Esophagus mucosa (tissue), 1 donor: ENCODE results near the gene C6orf163. TPM values are rescaled to one million over a fixed set of nuclear protein-coding genes. Genes with fewer than 3 reads are reported as not detected.
"Not testable (repeated sequence)": the region's sequence is repeated elsewhere in the genome, so short reads cannot be mapped to it uniquely, and the experiment has no call there.

Experiments
- ATAC-seq: fragments of 200-7000 bp; cut with Tn5 transposase; one replicate; pipeline ENCODE4 v1.9.1; 2020
- total RNA-seq: library from RNA; stranded (reverse); gene quantifications from one replicate; pipeline ENCODE4 v1.2.4, GENCODE V29; 2023
- donor health status: DM: yes; HTN: yes; CAD: no.

C6orf163 gene
- 1.1 TPM for total RNA-seq

GRCh38 chr6:87344731-87345130 lies at the start of gene C6orf163:
Gene C6orf163, plus strand, starts transcription at chr6:87344813. Its CDS starts 287 bp downstream, at chr6:87345100.
- ATAC-seq = no peak

GRCh38 chr6:87297119-87297518 lies 47.5 kb upstream of the C6orf163 start:
- no peak for ATAC-seq

GRCh38 chr6:87301277-87301676 lies 43.3 kb upstream of the C6orf163 start:
- not testable (repeated sequence) for ATAC-seq

GRCh38 chr6:87308970-87309369 lies 35.6 kb upstream of the C6orf163 start:
- no peak for ATAC-seq

GRCh38 chr6:87312860-87313259 lies 31.8 kb upstream of the C6orf163 start:
- ATAC-seq = no peak

GRCh38 chr6:87315071-87315470 lies 29.5 kb upstream of the C6orf163 start:
- no peak for ATAC-seq

- ATAC-seq = no peak
These were observed 25.2 kb upstream of the C6orf163 start for GRCh38 chr6:87319271-87319987.

- peak; percentile 100 for ATAC-seq
These were observed 22.1 kb upstream of the C6orf163 start, which contains the start of gene SMIM8 for GRCh38 chr6:87322304-87323212. Gene SMIM8, plus strand, starts transcription at chr6:87322588. Its CDS starts 14,444 bp downstream, at chr6:87337032.

- ATAC-seq = not testable (repeated sequence)
These were observed 20.7 kb upstream of the C6orf163 start for GRCh38 chr6:87323880-87324279.

- ATAC-seq = no peak
These were observed 13.7 kb upstream of the C6orf163 start for GRCh38 chr6:87330961-87331360.

GRCh38 chr6:87333033-87333432 lies 11.6 kb upstream of the C6orf163 start:
- no peak for ATAC-seq

- no peak for ATAC-seq
These were observed 10.9 kb upstream of the C6orf163 start for GRCh38 chr6:87333591-87334181.

GRCh38 chr6:87334683-87335082 lies 9.9 kb upstream of the C6orf163 start:
- ATAC-seq = no peak

GRCh38 chr6:87336367-87336766 lies 8.2 kb upstream of the C6orf163 start:
- ATAC-seq = no peak

- no peak for ATAC-seq
These were observed 4.4 kb upstream of the C6orf163 start for GRCh38 chr6:87340230-87340629.

GRCh38 chr6:87341158-87341557 lies 3.5 kb upstream of the C6orf163 start:
- no peak for ATAC-seq

- ATAC-seq = no peak
These were observed 2.7 kb upstream of the C6orf163 start for GRCh38 chr6:87341899-87342298.

GRCh38 chr6:87342829-87343228 lies 1.8 kb upstream of the C6orf163 start:
- ATAC-seq = no peak

GRCh38 chr6:87346700-87347099 lies 2.1 kb downstream of the C6orf163 start:
- no peak for ATAC-seq

GRCh38 chr6:87349896-87350295 lies 5.3 kb downstream of the C6orf163 start:
- ATAC-seq = no peak

GRCh38 chr6:87350516-87350915 lies 5.9 kb downstream of the C6orf163 start:
- ATAC-seq = no peak

- no peak for ATAC-seq
These were observed 7.0 kb downstream of the C6orf163 start for GRCh38 chr6:87351583-87351982.

GRCh38 chr6:87356181-87356580 lies 11.6 kb downstream of the C6orf163 start:
- ATAC-seq = no peak
